Measurements from ENCODE around the gene FGD3. TPM values are rescaled to one million over a fixed set of nuclear protein-coding genes. Genes with fewer than 3 reads are reported as not detected.

The FGD3 gene
- total and polyA plus RNA-seq, 2 of the 8 experiments (the other 6 are each of a cell fraction or from before 2014, with no cell fraction given), result 1.4 to 1.9 TPM

GRCh38 chr9:93004561-93004960, 57.2 kb downstream of the FGD3 start:
- ChIA-PET POLR2A (ENCODE audit: partially characterized antibody) (no interaction called here), CTCF (ENCODE audit: partially characterized antibody) (interaction anchor here (0.6 to 4.4 kb wide), 25 partner anchors 9 to 298 kb away, joined by 3 to 45 read pairs (median 12); no protein-coding TSS in a partner anchor)
- peak overlapping the region; percentile 81; the same call in 1 of the 2 replicates for H2BK15ac ChIP-seq (ENCODE audit: low read length)
- H3K14ac ChIP-seq (ENCODE audit: insufficient read length), result no peak overlapping the region
- H3K27me3 ChIP-seq (replicated peaks in 1 of 4; ENCODE audit: control insufficient read depth in 3 of 4, extremely low read depth in 1 of 4, insufficient read depth in 3 of 4, low read length in 3 of 4), result no peaks in the 10 kb centered on the region
- H4K5ac ChIP-seq (ENCODE audit: insufficient read length, low read depth, low read length), result no peak overlapping the region
- no peak overlapping the region for H3K9ac ChIP-seq (replicated peaks in 1 of 4; ENCODE audit: extremely low read depth in 1 of 4, low read depth in 3 of 4, low read length in 3 of 4)
- no peak overlapping the region for H3K23ac ChIP-seq (ENCODE audit: insufficient read length)
- H3K4me3 ChIP-seq (ENCODE audit: extremely low read depth in 1 of 4, insufficient read depth in 2 of 4, low read depth in 3 of 4, low read length in 4 of 4), result no peak overlapping the region
- DNase-seq (ENCODE audit: low read depth in 1 of 2, low spot score in 2 of 2) (no peak), FAIRE-seq (no peak)
- H3K4ac ChIP-seq (replicated peaks; ENCODE audit: insufficient read length, low read depth, low read length), result no peak overlapping the region
- H4K8ac ChIP-seq (ENCODE audit: extremely low read depth, insufficient read depth, low read length), result no peak overlapping the region; the same call in 1 of the 2 replicates
- H3K23me2 ChIP-seq (ENCODE audit: low read depth, low read length), result no peaks in the 10 kb centered on the region
- H3K4me1 ChIP-seq (replicated peaks in 1 of 4; ENCODE audit: control insufficient read depth in 3 of 4, insufficient read depth in 4 of 4, low read length in 3 of 4), result 0 out of 7 replicates have a peak, but pooled peaks cover 0 to 3% (median under 1%) of the 10 kb centered on the region in 4 experiments
- H3K18ac ChIP-seq (ENCODE audit: extremely low read depth, low read length), result no peak overlapping the region; the same call in 1 of the 2 replicates
- no peak overlapping the region for H3K56ac ChIP-seq (replicated peaks; ENCODE audit: insufficient read length, low read depth, low read length)
- H2BK12ac ChIP-seq (ENCODE audit: low read depth, low read length), result peak overlapping the region; percentile 27; the same call in 1 of the 2 replicates
- peak overlapping the region; percentile 72; the same call in 1 of the 2 replicates for H2BK20ac ChIP-seq (ENCODE audit: low read length)
- H2BK120ac ChIP-seq (replicated peaks; ENCODE audit: low read depth, low read length), result no peak overlapping the region
- TF ChIP-seq CBX5 (IDR thresholded peaks at IDR 0.05; ENCODE audit: low read depth, low read length) (no peak), SP2 (IDR thresholded peaks at IDR 0.05; ENCODE audit: low read length) (no peak), EZH2 (IDR thresholded peaks at IDR 0.05; ENCODE audit: low read depth, low read length, severe bottlenecking) (no peak), GABPA (IDR thresholded peaks at IDR 0.05; ENCODE audit: borderline replicate concordance, insufficient read depth, low read length) (no peak), ZNF274 (IDR thresholded peaks at IDR 0.05; ENCODE audit: borderline replicate concordance, extremely low read depth, low read length) (no peak), TEAD4 (IDR thresholded peaks at IDR 0.05; ENCODE audit: low read depth, low read length) (no peak), USF2 (IDR thresholded peaks at IDR 0.05; ENCODE audit: low read length) (no peak)
- TF ChIP-seq, protein P1, sequence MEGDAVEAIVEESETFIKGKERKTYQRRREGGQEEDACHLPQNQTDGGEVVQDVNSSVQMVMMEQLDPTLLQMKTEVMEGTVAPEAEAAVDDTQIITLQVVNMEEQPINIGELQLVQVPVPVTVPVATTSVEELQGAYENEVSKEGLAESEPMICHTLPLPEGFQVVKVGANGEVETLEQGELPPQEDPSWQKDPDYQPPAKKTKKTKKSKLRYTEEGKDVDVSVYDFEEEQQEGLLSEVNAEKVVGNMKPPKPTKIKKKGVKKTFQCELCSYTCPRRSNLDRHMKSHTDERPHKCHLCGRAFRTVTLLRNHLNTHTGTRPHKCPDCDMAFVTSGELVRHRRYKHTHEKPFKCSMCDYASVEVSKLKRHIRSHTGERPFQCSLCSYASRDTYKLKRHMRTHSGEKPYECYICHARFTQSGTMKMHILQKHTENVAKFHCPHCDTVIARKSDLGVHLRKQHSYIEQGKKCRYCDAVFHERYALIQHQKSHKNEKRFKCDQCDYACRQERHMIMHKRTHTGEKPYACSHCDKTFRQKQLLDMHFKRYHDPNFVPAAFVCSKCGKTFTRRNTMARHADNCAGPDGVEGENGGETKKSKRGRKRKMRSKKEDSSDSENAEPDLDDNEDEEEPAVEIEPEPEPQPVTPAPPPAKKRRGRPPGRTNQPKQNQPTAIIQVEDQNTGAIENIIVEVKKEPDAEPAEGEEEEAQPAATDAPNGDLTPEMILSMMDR (IDR thresholded peaks at IDR 0.05; ENCODE audit: control extremely low read depth in 1 of 3, insufficient read depth in 1 of 3, low read depth in 1 of 3, low read length in 3 of 3), result no peak
- no peak overlapping the region for H4K91ac ChIP-seq (replicated peaks; ENCODE audit: insufficient read length, low read length)
- no peak overlapping the region for H2AFZ ChIP-seq (ENCODE audit: low read length)
- H3K79me2 ChIP-seq (ENCODE audit: control insufficient read depth in 1 of 2, insufficient read depth in 2 of 2, low read length in 2 of 2), result no peaks in the 10 kb centered on the region
- no peaks in the 10 kb centered on the region for H3K36me3 ChIP-seq (ENCODE audit: control insufficient read depth in 2 of 4, insufficient read depth in 4 of 4, low read length in 3 of 4)
- peaks cover 2 to 3% of the 10 kb centered on the region in 2 experiments; a peak in 3 of 4 replicates for H3K9me3 ChIP-seq (ENCODE audit: insufficient read depth in 2 of 2, low read depth in 1 of 2, low read length in 1 of 2)
- H4K20me1 ChIP-seq (replicated peaks in 1 of 2; ENCODE audit: control insufficient read depth in 1 of 2, insufficient read depth in 2 of 2, low read length in 2 of 2), result no peaks in the 10 kb centered on the region
- 0 out of 2 replicates have a peak overlapping the region, but pooled peaks have one; percentile 16 for H2BK5ac ChIP-seq (ENCODE audit: low read depth, low read length)
- H3K79me1 ChIP-seq (ENCODE audit: low read depth, low read length), result no peaks in the 10 kb centered on the region
- 94% methylated on average over 9 of the region's 9 CpGs; no CpG with 5 or more reads in 1 of the 2 experiments for WGBS, 2 experiments (ENCODE audit: extremely low coverage in 1 of 2, insufficient coverage in 1 of 2, insufficient read length in 1 of 2, insufficient replicate concordance in 2 of 2, low coverage in 1 of 2, low lambda C conversion rate in 2 of 2, missing lambda C conversion rate in 1 of 2)
- H3K4me2 ChIP-seq (ENCODE audit: insufficient read depth in 1 of 2, low read depth in 2 of 2, low read length in 2 of 2), result no peak overlapping the region
- H3K27ac ChIP-seq (ENCODE audit: low read depth, low read length), result no peak overlapping the region
- H2AK5ac ChIP-seq (ENCODE audit: low read depth, low read length), result no peak overlapping the region

Measured in H1 (cell line).